ENCODE measurements around the gene ANKRD44. TPM values are rescaled to one million over a fixed set of nuclear protein-coding genes. Genes with fewer than 3 reads are reported as not detected.

ANKRD44 gene
- total RNA-seq, 1 experiment from 2014 or later, result 0.68 TPM

GRCh38 chr2:197332641-197333040, 22.1 kb upstream of the ANKRD44 start (continued):
- TF ChIP-seq, protein P1, sequence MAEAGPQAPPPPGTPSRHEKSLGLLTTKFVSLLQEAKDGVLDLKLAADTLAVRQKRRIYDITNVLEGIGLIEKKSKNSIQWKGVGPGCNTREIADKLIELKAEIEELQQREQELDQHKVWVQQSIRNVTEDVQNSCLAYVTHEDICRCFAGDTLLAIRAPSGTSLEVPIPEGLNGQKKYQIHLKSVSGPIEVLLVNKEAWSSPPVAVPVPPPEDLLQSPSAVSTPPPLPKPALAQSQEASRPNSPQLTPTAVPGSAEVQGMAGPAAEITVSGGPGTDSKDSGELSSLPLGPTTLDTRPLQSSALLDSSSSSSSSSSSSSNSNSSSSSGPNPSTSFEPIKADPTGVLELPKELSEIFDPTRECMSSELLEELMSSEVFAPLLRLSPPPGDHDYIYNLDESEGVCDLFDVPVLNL (CRISPR knock-in tag; IDR thresholded peaks at IDR 0.05; ENCODE audit: borderline replicate concordance, low read depth), result no peak
- TF ChIP-seq STAT6 (CRISPR knock-in tag; conservative IDR thresholded peaks at IDR 0.05; ENCODE audit: low read depth), result no peak
- TF ChIP-seq CBFB (CRISPR knock-in tag; IDR thresholded peaks at IDR 0.05; ENCODE audit: low read depth), result no peak
- TF ChIP-seq JAZF1 (CRISPR knock-in tag; IDR thresholded peaks at IDR 0.05), result no peak
- TF ChIP-seq KAT7 (CRISPR knock-in tag; IDR thresholded peaks at IDR 0.05; ENCODE audit: borderline replicate concordance), result no peak
- TF ChIP-seq, protein P2, sequence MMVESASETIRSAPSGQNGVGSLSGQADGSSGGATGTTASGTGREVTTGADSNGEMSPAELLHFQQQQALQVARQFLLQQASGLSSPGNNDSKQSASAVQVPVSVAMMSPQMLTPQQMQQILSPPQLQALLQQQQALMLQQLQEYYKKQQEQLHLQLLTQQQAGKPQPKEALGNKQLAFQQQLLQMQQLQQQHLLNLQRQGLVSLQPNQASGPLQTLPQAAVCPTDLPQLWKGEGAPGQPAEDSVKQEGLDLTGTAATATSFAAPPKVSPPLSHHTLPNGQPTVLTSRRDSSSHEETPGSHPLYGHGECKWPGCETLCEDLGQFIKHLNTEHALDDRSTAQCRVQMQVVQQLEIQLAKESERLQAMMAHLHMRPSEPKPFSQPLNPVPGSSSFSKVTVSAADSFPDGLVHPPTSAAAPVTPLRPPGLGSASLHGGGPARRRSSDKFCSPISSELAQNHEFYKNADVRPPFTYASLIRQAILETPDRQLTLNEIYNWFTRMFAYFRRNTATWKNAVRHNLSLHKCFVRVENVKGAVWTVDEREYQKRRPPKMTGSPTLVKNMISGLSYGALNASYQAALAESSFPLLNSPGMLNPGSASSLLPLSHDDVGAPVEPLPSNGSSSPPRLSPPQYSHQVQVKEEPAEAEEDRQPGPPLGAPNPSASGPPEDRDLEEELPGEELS (CRISPR knock-in tag; IDR thresholded peaks at IDR 0.05), result no peak
- no peak for TF ChIP-seq ZNF396 (CRISPR knock-in tag; IDR thresholded peaks at IDR 0.05; ENCODE audit: borderline replicate concordance)
- no peak for TF ChIP-seq ZNF263 (CRISPR knock-in tag; IDR thresholded peaks at IDR 0.05; ENCODE audit: low read depth)
- no peak for TF ChIP-seq ELF4 (CRISPR knock-in tag; IDR thresholded peaks at IDR 0.05; ENCODE audit: low read depth)
- TF ChIP-seq, protein P3, sequence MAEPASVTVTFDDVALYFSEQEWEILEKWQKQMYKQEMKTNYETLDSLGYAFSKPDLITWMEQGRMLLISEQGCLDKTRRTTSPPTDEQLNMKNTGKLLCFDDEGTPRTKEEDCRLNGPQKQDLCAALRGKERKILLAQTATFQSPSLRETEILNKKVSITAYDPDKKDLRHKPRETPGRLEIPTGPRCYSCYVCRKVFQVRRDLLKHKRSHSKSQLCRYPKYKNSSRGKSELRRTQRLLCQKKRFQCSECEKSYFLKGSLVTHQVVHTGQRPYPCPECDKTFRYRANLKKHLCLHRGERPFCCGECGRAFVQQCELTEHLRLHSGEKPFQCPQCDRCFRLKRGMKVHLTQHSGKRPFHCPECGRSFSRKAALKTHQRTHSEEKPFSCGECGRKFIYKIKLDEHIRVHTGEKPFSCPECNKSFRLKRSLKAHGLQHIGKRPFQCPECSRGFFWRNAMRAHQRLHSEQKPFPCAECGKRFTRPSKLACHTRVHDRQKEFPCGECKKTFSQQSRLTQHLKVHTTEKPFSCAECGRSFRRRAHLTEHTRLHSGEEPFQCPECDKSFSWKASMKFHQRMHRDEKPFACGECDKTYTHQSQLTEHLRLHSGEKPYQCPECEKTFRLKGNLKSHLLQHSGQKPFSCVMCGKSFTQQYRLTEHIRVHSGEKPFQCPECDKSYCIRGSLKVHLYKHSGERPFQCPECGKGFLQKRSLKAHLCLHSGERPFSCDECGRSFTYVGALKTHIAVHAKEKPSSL (CRISPR knock-in tag; conservative IDR thresholded peaks at IDR 0.05), result no peak
- TF ChIP-seq NR3C1 (CRISPR knock-in tag; conservative IDR thresholded peaks at IDR 0.05; ENCODE audit: low read depth), result no peak

DNA sequence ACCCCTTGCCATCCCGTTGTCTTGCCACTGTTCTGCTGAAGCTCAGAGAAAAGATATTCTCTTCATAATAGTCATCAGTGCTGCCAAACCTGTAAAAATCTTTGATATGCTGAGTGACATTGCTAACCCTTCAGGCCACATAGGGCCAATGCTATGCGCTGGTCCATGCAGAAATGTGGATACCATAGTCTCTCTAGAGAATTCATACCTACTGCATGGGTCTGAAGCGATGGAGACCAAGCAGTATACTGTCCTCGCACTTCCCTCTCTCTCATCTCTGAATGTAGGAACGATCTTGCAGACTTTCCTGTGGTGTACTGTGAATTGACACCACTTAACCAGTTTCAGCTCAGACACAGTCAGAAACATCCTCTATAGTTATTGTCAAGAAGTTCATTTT, 17.9 kb upstream of the ANKRD44 start:
- Mint-ChIP-seq H3K4me3 (no peak overlapping the region), H3K9me3 (peaks cover 8% of the 10 kb centered on the region; the same call in 1 of the 2 replicates), H3K27ac (no peak overlapping the region), H3K36me3 (no peaks in the 10 kb centered on the region), H3K27me3 (ENCODE audit: low read depth) (no peaks in the 10 kb centered on the region), H3K4me1 (no peaks in the 10 kb centered on the region)
- TF ChIP-seq ETV6 (CRISPR knock-in tag; IDR thresholded peaks at IDR 0.05) (no peak), GABPB1 (CRISPR knock-in tag; IDR thresholded peaks at IDR 0.05) (no peak), ZNF138 (CRISPR knock-in tag; conservative IDR thresholded peaks at IDR 0.05) (no peak), ZNF232 (CRISPR knock-in tag; IDR thresholded peaks at IDR 0.05) (no peak), NFYB (CRISPR knock-in tag; conservative IDR thresholded peaks at IDR 0.05; ENCODE audit: low read depth) (no peak), ZNF671 (CRISPR knock-in tag; IDR thresholded peaks at IDR 0.05) (no peak), MYBL2 (CRISPR knock-in tag; IDR thresholded peaks at IDR 0.05) (no peak), ZNF121 (CRISPR knock-in tag; IDR thresholded peaks at IDR 0.05) (no peak), ZNF423 (CRISPR knock-in tag; IDR thresholded peaks at IDR 0.05) (no peak), ZNF532 (CRISPR knock-in tag; IDR thresholded peaks at IDR 0.05; ENCODE audit: borderline replicate concordance) (no peak), ESRRA (CRISPR knock-in tag; IDR thresholded peaks at IDR 0.05; ENCODE audit: borderline replicate concordance) (no peak), MXD4 (CRISPR knock-in tag; IDR thresholded peaks at IDR 0.05; ENCODE audit: borderline replicate concordance) (no peak), SP1 (CRISPR knock-in tag; conservative IDR thresholded peaks at IDR 0.05) (no peak)
- TF ChIP-seq, protein P4, sequence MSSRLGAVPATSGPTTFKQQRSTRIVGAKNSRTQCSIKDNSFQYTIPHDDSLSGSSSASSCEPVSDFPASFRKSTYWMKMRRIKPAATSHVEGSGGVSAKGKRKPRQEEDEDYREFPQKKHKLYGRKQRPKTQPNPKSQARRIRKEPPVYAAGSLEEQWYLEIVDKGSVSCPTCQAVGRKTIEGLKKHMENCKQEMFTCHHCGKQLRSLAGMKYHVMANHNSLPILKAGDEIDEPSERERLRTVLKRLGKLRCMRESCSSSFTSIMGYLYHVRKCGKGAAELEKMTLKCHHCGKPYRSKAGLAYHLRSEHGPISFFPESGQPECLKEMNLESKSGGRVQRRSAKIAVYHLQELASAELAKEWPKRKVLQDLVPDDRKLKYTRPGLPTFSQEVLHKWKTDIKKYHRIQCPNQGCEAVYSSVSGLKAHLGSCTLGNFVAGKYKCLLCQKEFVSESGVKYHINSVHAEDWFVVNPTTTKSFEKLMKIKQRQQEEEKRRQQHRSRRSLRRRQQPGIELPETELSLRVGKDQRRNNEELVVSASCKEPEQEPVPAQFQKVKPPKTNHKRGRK (CRISPR knock-in tag; IDR thresholded peaks at IDR 0.05; ENCODE audit: borderline replicate concordance), result no peak
- ChIA-PET CTCF (no interaction called here), POLR2A (no interaction called here)
- DNase-seq (ENCODE audit: low spot score) (no peak), ATAC-seq (no peak)
